HepG2 (cell line): Measurements from ENCODE around the gene NCKAP1. TPM values are rescaled to one million over a fixed set of nuclear protein-coding genes. Genes with fewer than 3 reads are reported as not detected.

Experiments
- CEBPG ChIP-seq: IDR thresholded peaks from 2 replicates; pipeline ENCODE4 v1.6.1; 2016
- ERF ChIP-seq: IDR thresholded peaks from 2 replicates; pipeline ENCODE4 v1.6.1; 2018; ENCODE audit warnings: missing biosample characterization, missing genetic modification reagents
- GATA4 ChIP-seq: sonication (generic); IDR thresholded peaks from 2 replicates; pipeline ENCODE4 v1.6.1; 2016; ENCODE audit warnings: antibody characterized with exemption, low read depth, borderline replicate concordance
- HMG20B ChIP-seq: conservative IDR thresholded peaks from 2 replicates; pipeline ENCODE4 v1.6.1; 2016; ENCODE audit warnings: missing genetic modification reagents, missing compliant biosample characterization
- HMGA1 ChIP-seq: sonication (generic); formaldehyde crosslinking; conservative IDR thresholded peaks from 2 replicates; pipeline ENCODE4 v1.4.0; 2020; ENCODE audit warnings: missing genetic modification reagents
- JDP2 ChIP-seq: sonication (generic); formaldehyde crosslinking; IDR thresholded peaks from 2 replicates; pipeline ENCODE4 v1.8.1; 2022; ENCODE audit warnings: missing genetic modification reagents, borderline replicate concordance
- JUNB ChIP-seq: sonication (generic); formaldehyde crosslinking; IDR thresholded peaks from 2 replicates; pipeline ENCODE4 v1.8.0; 2022; ENCODE audit warnings: missing genetic modification reagents, mild to moderate bottlenecking, borderline replicate concordance
- NKX3-1 ChIP-seq: sonication (generic); formaldehyde crosslinking; IDR thresholded peaks from 2 replicates; pipeline ENCODE4 v1.5.0; 2020; ENCODE audit warnings: missing genetic modification reagents
- ZBTB7A ChIP-seq: sonication (generic); formaldehyde crosslinking; IDR thresholded peaks from 2 replicates; pipeline ENCODE4 v1.8.0; 2022; ENCODE audit warnings: mild to moderate bottlenecking, missing genetic modification reagents
- ZFY ChIP-seq: sonication (generic); formaldehyde crosslinking; IDR thresholded peaks from 2 replicates; pipeline ENCODE4 v1.4.0; 2020; ENCODE audit warnings: missing genetic modification reagents
- ZNF138 ChIP-seq: sonication (generic); formaldehyde crosslinking; IDR thresholded peaks from 2 replicates; pipeline ENCODE4 v1.5.0; 2020; ENCODE audit warnings: mild to moderate bottlenecking, low read depth, missing genetic modification reagents
- ZNF230 ChIP-seq: sonication (generic); formaldehyde crosslinking; IDR thresholded peaks from 2 replicates; pipeline ENCODE4 v1.4.0; 2020; ENCODE audit warnings: mild to moderate bottlenecking, missing genetic modification reagents
- ZNF652 ChIP-seq: IDR thresholded peaks from 2 replicates; pipeline ENCODE4 v1.6.1; 2016; ENCODE audit warnings: low read depth, borderline replicate concordance
- ZNF891 ChIP-seq: sonication (generic); formaldehyde crosslinking; IDR thresholded peaks from 2 replicates; pipeline ENCODE4 v1.5.0; 2020; ENCODE audit warnings: mild to moderate bottlenecking, missing genetic modification reagents
- polyA plus RNA-seq, 8 experiments: library from polyadenylated mRNA; depleted of rRNA in 3 of 8; stranded (reverse) in 7 of 8; unstranded in 1 of 8; fragments of >200 nt; fragmentation: Illumina TruSeq in 4 of 8; extraction: Trizol in 4 of 8; gene quantifications; 2 replicates each; pipeline versions ENCODE4 v1.2.1 to v1.2.3, GENCODE V29; 2011 to 2016; ENCODE audit warnings: low read depth in 4 of 8, missing spikeins in 1 of 8, mixed read lengths in 1 of 8; ENCODE audit not compliant: insufficient read depth in 1 of 8
- total RNA-seq, 5 experiments: library from RNA; depleted of rRNA; stranded (reverse); fragments of >200 nt; fragmentation: Illumina TruSeq; extraction: Trizol; gene quantifications; 2 replicates each; pipeline ENCODE4 v1.2.3, GENCODE V29; 2016; ENCODE audit warnings: low read depth in 1 of 5
- TF ChIP-seq, protein P1 (sequence below): sonication (generic); formaldehyde crosslinking; IDR thresholded peaks from 2 replicates; pipeline ENCODE4 v1.4.0; 2020; ENCODE audit warnings: mild to moderate bottlenecking, missing genetic modification reagents, borderline replicate concordance
- TF ChIP-seq, protein P2 (sequence below): sonication (generic); formaldehyde crosslinking; IDR thresholded peaks from 2 replicates; pipeline ENCODE4 v1.9.0; 2022; ENCODE audit warnings: missing genetic modification reagents, mild to moderate bottlenecking, borderline replicate concordance
- TF ChIP-seq, protein P3 (sequence below): sonication (generic); formaldehyde crosslinking; IDR thresholded peaks from 2 replicates; pipeline ENCODE4 v1.4.0; 2020; ENCODE audit warnings: missing genetic modification reagents, borderline replicate concordance
- TF ChIP-seq, protein P4 (sequence below): IDR thresholded peaks from 2 replicates; pipeline ENCODE4 v1.6.1; 2016; ENCODE audit warnings: low read depth, borderline replicate concordance
- TF ChIP-seq, protein P5 (sequence below): sonication (generic); formaldehyde crosslinking; IDR thresholded peaks from 2 replicates; pipeline ENCODE4 v1.9.0; 2022; ENCODE audit warnings: low read depth, missing genetic modification reagents

The NCKAP1 gene
- total and polyA plus RNA-seq, 2 of the 13 experiments (the other 11 are each of a cell fraction or from before 2014, with no cell fraction given), result 72.1 to 96.3 TPM

DNA sequence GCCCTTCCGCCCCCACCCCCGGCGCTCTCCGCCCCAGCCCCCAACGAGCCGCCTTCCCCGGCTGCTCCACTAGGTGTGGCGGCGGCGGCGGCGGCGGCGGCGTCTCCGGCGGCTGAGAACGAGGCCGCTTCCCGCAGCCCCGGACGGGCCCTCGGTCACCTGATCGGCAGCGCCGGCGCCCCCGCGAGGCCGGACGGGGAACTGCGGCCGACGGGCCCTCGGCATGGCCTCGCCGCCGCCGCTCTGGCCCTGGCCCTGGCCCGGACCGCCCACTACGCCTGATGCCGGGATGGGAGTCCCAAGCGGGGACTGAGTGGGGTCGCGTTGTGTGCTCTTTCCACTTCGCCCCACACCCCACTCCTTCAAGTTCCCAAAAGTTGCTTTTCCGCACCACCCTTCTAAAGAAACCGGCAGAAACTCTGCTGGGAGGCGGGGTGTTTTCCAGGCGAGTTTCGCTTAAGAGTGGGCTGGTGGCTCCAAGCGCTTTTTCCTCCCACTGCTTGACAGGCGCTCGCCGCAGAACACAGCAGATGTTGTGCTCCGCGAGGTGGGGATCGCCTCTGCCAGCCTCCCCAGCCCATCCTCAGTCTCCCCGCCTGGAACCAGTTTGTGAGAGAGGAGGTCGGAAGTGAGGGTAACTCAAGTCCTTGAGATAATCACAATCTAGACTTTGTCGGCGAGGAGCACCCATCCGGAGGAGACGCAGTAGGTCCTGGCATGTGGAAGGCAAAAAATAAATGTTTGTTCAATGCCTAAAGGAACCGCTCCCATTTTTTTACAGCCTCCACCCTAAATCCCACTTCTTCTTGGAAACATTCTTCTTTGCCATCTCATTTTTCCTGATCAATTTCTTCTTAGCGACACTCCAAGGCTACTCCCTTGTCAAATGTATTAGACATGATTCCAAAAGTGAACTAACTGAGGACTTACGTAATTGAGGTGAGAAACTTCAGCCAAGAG is at the start of gene NCKAP1 (continued):
- TF ChIP-seq, protein P1, sequence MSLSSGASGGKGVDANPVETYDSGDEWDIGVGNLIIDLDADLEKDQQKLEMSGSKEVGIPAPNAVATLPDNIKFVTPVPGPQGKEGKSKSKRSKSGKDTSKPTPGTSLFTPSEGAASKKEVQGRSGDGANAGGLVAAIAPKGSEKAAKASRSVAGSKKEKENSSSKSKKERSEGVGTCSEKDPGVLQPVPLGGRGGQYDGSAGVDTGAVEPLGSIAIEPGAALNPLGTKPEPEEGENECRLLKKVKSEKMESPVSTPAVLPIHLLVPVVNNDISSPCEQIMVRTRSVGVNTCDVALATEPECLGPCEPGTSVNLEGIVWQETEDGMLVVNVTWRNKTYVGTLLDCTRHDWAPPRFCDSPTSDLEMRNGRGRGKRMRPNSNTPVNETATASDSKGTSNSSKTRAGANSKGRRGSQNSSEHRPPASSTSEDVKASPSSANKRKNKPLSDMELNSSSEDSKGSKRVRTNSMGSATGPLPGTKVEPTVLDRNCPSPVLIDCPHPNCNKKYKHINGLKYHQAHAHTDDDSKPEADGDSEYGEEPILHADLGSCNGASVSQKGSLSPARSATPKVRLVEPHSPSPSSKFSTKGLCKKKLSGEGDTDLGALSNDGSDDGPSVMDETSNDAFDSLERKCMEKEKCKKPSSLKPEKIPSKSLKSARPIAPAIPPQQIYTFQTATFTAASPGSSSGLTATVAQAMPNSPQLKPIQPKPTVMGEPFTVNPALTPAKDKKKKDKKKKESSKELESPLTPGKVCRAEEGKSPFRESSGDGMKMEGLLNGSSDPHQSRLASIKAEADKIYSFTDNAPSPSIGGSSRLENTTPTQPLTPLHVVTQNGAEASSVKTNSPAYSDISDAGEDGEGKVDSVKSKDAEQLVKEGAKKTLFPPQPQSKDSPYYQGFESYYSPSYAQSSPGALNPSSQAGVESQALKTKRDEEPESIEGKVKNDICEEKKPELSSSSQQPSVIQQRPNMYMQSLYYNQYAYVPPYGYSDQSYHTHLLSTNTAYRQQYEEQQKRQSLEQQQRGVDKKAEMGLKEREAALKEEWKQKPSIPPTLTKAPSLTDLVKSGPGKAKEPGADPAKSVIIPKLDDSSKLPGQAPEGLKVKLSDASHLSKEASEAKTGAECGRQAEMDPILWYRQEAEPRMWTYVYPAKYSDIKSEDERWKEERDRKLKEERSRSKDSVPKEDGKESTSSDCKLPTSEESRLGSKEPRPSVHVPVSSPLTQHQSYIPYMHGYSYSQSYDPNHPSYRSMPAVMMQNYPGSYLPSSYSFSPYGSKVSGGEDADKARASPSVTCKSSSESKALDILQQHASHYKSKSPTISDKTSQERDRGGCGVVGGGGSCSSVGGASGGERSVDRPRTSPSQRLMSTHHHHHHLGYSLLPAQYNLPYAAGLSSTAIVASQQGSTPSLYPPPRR (CRISPR knock-in tag), result 0 out of 2 replicates have a peak, but pooled peaks have one; percentile 47
- TF ChIP-seq, protein P2, sequence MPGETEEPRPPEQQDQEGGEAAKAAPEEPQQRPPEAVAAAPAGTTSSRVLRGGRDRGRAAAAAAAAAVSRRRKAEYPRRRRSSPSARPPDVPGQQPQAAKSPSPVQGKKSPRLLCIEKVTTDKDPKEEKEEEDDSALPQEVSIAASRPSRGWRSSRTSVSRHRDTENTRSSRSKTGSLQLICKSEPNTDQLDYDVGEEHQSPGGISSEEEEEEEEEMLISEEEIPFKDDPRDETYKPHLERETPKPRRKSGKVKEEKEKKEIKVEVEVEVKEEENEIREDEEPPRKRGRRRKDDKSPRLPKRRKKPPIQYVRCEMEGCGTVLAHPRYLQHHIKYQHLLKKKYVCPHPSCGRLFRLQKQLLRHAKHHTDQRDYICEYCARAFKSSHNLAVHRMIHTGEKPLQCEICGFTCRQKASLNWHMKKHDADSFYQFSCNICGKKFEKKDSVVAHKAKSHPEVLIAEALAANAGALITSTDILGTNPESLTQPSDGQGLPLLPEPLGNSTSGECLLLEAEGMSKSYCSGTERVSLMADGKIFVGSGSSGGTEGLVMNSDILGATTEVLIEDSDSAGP (CRISPR knock-in tag), result peak; percentile 74
- TF ChIP-seq ZNF230, result no peak; the same call in 1 of the 2 replicates
- no peak for TF ChIP-seq ZNF891
- TF ChIP-seq, protein P3, sequence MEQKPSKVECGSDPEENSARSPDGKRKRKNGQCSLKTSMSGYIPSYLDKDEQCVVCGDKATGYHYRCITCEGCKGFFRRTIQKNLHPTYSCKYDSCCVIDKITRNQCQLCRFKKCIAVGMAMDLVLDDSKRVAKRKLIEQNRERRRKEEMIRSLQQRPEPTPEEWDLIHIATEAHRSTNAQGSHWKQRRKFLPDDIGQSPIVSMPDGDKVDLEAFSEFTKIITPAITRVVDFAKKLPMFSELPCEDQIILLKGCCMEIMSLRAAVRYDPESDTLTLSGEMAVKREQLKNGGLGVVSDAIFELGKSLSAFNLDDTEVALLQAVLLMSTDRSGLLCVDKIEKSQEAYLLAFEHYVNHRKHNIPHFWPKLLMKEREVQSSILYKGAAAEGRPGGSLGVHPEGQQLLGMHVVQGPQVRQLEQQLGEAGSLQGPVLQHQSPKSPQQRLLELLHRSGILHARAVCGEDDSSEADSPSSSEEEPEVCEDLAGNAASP (CRISPR knock-in tag), result no peak
- no peak for TF ChIP-seq ZBTB7A (CRISPR knock-in tag)
- no peak for TF ChIP-seq HMG20B (CRISPR knock-in tag)
- peak; percentile 69; the same call in 1 of the 2 replicates for TF ChIP-seq JDP2 (CRISPR knock-in tag)
- TF ChIP-seq ERF (CRISPR knock-in tag), result peak; percentile 23
- TF ChIP-seq ZNF652 (CRISPR knock-in tag), result no peak
- TF ChIP-seq NKX3-1 (CRISPR knock-in tag), result peak; percentile 90
- no peak; the same call in 1 of the 2 replicates for TF ChIP-seq CEBPG
- TF ChIP-seq, protein P4, sequence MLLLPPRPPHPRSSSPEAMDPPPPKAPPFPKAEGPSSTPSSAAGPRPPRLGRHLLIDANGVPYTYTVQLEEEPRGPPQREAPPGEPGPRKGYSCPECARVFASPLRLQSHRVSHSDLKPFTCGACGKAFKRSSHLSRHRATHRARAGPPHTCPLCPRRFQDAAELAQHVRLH (CRISPR knock-in tag), result 0 out of 2 replicates have a peak, but pooled peaks have one; percentile 15
- no peak for TF ChIP-seq HMGA1 (CRISPR knock-in tag)
- TF ChIP-seq JUNB (CRISPR knock-in tag), result no peak
- no peak for TF ChIP-seq GATA4
- TF ChIP-seq ZFY, result peak; percentile 61
- TF ChIP-seq, protein P5, sequence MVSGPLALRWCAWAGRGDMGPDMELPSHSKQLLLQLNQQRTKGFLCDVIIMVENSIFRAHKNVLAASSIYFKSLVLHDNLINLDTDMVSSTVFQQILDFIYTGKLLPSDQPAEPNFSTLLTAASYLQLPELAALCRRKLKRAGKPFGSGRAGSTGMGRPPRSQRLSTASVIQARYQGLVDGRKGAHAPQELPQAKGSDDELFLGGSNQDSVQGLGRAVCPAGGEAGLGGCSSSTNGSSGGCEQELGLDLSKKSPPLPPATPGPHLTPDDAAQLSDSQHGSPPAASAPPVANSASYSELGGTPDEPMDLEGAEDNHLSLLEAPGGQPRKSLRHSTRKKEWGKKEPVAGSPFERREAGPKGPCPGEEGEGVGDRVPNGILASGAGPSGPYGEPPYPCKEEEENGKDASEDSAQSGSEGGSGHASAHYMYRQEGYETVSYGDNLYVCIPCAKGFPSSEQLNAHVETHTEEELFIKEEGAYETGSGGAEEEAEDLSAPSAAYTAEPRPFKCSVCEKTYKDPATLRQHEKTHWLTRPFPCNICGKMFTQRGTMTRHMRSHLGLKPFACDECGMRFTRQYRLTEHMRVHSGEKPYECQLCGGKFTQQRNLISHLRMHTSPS (CRISPR knock-in tag), result no peak
- 0 out of 2 replicates have a peak, but pooled peaks have one; percentile 5 for TF ChIP-seq ZNF138 (CRISPR knock-in tag)
